GM19043 (cell line): ENCODE measurements around the gene CALD1.

Experiments
- ATAC-seq: cut with Tn5 transposase; IDR thresholded peaks from one replicate; pipeline ENCODE4 v1.9.1; 2021; ENCODE audit warnings: low read depth; ENCODE audit not compliant: unreplicated experiment

Gene CALD1

DNA sequence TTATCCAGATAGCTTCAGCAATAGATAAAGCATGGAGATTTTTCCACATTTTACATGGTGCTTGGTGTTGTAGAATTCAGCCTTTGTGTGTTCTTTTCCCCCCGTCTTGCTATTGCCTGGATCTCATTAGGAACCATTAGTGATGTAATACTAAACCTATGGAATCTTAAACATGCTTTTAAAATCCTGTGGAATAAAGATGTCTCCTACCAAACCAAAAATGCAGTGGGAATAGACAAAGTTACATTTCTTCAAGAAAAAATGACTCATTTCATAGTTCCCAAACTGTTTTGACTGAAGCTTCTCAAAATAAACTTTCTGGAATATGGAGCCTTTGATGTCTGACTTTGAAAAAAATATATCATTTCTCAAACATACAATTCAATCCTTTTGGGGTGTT is 44.0 kb downstream of the CALD1 start:
- ATAC-seq = no peak

DNA sequence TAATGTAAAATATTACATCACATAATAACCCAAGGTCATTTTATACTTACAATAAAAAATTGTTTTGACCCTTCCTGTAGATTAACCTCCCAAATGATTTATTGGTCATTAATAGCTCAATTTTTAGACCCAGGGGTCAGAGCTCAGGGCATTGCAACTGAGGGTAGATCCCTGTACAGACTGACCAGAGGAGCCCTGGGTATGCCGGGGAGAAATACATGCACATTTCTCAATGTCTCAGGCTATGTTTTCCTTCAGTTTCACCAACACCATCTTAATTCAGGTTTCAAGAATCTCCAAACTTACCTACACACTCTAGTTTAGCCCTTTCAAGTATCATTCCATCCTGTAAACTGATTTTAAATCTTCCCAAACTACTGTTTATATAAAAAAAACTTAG is 46.2 kb downstream of the CALD1 start:
- no peak for ATAC-seq

DNA sequence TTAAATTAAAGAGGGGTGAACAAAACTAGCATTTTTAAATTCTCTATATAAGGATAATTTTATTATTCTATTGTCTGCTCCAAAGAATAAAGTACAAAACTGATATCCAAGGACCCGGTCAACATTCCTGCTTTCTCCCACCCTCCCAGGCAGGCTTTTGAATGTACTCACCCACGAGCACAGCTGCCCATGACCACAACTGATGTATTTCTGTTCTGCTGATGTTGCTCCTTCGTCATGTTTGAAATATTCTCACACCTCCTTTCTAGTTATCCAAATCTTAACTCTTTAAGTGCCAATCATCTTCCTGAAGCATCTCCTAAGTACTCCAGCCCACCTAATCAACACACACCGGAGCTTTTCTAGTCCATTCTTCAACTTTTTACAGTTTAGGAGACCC is 46.7 kb downstream of the CALD1 start:
- no peak for ATAC-seq

DNA sequence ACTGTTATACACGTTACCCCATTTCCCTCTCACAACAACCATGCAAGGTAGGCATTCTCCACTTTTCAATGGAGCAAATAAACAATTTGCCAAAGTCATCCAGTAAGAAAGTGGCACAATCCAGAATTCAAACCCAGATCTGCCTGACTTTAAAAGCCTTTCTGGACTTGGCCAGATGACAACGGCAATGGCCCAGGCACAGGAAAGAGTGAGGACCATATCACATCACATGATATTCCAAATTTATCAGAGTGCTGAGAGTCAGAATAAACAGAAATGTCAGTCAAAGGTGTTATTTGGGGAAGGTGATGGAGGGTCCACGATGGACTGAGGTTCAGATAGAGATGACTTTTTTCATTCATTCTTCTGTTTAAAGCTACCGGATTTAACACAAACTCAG is 48.0 kb downstream of the CALD1 start:
- ATAC-seq = no peak

DNA sequence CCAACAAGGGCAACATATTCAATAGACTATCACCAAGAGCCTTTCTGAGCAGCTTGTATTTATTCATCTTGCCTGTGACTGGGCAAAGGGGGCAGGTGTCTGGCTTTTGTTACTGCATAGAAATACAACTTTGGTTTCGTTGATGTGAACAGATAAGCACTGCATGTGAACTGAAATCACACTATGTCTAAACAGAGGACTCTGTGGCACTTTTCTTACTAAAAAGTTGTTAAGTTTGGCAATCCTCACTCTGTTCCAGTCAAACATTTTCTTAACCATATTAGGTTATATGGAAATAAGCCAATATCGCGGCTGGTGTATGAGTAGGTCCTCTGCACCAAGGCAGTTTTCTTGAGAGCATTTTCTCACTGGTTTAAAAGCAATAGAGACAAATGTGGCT is 48.5 kb downstream of the CALD1 start:
- ATAC-seq = no peak

DNA sequence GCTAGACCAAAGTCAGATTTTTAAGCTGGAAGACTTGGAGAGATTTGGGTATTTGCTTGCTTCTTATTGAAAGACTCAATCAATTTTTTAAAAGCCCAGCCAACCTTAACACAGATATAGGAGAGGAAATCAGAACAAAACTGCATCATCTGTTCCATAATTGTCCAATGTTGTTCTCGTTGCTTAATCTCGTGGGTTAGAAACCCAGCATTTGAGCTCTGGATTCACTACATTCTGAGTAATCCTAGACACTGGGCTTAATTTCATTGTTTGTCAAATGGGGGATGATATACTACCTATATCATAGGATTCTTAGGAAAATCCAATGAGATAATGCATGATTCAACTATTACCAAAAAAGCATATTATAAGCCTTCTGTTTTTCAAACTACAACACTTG is 48.9 kb downstream of the CALD1 start:
- no peak for ATAC-seq

DNA sequence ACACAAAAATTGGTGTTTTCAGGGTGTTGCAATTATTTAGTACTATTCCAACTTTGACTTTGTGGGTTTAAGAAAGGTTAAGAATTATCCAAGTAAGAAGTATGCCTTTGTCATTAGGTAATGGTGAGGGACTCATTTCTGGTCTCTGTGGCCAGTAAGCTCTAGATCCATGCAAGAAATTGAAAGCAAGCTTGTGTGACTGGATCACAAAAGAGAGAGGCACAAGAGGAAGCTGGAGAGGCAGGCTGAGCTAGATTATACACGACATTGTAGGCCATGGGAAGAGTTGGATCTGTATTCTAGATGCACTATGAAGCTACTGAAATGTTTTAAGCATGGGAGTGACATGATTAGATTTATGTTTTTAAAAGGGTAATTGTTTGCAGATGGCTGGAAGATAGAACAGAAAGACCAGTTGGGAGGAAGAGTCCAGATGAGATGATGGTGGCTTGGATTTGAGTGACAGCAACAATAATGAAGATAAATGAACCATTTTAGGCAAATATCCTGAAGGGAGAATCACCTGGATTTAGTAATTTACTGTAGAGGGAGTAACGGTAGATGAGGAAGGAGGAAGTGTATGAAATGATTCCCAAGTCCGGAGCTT is 50.0 kb downstream of the CALD1 start:
- ATAC-seq = no peak

DNA sequence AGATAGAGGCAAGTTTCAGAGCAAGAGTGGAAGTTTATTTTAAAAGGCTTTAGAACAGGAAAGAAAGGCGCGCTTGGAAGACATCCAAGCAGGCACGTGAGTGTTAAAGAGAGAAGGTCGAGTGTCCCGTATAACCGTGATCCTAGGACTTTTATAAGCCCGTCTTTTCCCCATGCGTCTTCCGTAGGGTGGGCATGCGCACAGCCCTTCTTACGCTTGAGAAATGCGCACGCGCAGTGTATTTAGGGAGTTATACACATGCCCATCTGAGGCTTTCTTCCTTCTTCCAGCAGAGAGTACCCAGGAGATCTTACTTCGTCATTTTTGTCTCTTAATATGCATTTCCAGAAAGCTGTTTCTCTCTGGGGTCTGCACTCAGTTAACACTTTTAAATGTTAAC is 52.4 kb downstream of the CALD1 start:
- ATAC-seq = no peak

DNA sequence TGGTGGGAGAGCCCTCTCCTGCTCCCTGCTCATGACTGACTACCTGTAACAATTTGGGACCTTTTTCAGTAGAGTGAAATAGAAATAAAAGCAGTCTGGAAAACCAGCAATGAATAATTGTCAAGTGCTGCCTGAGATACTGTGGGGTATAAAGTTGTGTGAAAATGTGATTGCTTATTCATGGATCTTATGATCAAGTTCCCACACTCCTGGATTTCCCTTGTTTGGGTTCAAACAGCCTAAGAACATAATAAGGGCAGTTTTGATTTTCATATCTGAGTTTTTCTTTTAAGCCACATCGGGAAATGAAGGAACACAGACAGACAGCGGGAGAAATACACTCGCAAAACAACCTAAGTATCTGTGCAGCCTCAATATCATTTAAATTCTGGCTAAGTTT is 52.9 kb downstream of the CALD1 start:
- no peak for ATAC-seq

DNA sequence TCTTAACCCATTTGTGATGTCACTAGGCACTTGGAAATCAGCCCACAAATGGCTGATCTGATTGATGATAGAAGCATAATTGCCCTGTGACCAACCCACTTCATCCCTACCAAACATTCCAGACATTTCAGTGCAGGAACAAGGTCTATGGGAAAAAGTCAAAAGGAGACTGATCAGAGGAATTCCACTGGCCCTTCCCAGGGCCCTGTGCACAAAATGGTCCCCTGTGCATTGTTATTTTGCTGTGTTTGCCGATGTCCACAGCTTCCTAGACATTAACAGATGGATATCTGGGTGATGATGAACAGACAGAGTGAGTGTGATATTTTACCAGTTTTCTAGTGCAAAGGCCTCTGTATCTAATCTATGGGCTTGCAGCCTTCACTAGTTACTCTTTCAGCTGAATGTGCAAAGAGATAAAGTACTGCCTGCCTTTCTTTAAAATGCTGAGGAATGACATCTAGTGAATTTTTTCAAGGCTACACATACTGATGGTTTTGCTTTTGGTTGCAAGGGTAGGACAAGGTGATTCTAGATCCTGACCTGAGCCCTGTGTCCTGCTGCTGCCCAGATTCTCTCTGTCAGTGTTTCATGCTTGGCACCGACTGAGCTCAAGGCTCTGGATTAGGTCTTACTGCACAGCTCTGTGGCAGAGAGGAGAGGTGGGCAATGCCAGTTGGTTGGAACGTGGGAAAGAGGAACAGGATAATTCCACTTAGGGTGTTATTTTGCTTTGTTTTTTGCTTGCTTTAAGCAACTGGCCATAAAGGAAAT is 55.4 kb downstream of the CALD1 start:
- no peak for ATAC-seq

DNA sequence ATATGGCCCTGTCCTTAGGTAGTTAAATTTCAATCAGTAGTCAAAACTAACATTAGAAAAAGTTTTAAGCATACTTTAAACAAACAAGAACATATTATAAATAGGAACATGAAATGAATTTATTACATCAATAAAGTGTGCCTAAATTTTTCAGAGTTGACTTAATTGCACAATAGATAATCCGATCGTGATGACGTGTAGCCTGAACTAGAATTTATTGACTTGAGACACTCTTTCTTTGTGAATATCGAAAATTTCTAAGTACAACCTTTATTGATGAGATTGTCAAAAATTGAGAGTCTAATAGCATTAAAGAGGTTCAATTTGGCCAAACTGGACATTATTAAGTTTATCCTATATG is 56.0 kb downstream of the CALD1 start:
- ATAC-seq = no peak

DNA sequence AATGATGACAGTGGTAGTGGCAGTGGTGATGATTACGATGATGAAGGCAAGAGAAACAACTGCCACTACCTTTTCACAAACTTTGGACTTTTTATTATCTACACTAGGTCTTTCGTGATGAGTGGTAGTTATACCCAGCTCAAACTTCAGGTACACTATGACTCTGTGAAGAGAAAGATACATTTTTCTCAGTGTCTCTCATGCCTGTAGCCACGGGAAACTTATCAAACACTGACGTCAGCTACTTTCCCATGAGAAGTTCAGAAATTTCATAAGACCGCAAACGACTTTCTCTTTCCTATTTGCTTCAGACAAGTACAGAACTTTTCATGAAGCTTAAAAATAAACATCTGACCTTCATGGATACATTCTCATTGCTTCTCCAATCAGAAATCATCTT is 57.0 kb downstream of the CALD1 start:
- no peak for ATAC-seq

DNA sequence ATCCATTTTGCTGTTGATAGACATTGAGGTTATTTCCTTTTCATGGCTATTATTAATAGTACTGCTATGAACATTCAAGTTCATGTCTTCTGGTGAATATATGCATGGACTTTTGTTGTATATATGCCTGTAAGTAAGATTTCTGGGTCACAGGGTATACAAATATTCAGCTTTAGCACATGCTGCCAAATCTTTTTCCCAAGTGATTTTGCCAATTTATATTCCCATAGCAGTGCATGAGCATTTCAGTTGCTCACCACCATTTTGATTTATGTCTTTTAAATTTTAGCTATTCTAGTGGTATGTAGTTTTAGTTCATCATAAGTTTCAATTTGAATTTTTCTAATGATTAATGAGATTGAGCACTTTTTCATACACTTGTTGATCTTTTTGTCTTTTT is 59.9 kb downstream of the CALD1 start:
- no peak for ATAC-seq

DNA sequence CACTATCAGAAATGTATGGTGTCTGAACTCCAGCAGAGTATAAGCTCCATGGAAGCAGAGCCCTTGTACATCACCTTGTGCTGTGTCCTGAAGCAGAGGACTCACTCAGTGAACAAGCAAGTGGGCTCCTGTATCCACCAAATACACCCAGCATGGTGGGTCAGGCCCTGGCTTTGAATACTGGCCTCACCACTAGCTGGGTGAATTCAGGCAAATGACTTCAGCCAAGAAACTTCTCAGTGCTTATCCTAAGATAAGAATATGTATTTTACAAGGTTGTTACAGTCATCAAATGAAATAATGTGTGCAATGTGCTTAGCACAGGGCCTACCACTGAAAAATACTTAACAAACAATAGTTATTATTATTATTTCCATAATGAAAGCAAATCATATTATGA is 62.6 kb downstream of the CALD1 start:
- no peak for ATAC-seq

DNA sequence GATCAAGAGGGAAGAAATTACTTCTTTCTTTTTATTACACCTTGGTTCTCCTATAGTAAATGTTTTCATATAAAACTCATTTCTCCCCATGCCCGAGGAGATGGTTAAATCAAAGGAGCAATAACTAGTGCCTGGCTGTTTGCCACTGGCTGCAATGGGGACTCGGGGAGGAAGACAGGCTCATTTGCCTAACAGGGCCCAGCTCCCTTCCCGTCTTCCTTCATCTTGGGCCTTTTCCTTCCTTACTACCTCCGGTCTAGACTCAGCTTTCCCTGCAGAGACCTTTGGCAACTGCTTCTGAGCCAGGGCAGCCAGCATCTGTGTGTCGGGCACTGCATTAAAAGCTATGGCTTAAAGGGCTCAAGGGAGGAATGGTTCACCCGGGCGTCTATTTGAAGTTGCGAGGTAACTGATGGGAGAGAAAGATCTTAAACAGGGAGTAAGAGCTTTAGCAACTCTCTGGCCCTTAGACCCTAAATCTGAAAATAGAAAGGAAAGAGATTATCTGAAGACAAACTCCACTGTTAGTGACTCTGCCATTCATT is 63.5 kb downstream of the CALD1 start:
- no peak for ATAC-seq

DNA sequence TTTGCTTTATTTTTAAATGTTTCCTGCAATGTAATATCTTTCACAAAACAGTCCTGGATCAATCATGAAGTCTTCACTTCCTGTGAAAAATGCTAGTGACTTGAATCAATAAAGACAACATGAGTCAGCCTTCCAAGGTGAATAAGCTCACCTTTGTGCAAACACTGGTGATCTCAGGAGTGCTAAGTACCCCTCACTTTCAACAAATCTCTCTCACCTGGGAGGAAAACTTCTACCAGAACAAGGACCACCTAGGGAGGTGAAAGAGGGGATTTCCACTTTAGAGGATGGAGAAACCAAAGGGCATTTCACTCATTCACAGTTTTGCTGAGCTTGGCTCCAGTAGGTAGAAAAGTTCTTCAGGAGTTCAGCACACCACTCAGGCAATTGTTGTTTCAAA is 64.8 kb downstream of the CALD1 start:
- ATAC-seq = no peak

DNA sequence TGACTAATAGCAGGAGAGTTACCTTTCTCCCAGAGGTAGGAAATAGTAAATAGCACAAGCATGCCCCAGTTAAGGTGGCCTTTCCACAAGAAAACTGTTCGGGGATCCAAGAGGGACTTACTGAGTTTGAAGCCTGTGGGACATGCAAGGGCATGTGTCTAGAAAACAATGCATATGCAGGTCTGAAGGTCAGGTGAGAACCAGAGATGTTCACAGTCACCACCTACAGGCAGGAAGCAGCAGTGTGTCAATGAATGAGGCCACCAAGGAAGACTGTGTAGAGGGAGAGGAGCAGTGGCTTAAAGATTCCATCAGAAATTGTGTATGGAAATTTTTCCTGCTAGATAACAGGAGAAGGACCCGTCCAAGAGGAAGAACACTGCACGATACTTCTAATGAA is 66.0 kb downstream of the CALD1 start:
- ATAC-seq = no peak

DNA sequence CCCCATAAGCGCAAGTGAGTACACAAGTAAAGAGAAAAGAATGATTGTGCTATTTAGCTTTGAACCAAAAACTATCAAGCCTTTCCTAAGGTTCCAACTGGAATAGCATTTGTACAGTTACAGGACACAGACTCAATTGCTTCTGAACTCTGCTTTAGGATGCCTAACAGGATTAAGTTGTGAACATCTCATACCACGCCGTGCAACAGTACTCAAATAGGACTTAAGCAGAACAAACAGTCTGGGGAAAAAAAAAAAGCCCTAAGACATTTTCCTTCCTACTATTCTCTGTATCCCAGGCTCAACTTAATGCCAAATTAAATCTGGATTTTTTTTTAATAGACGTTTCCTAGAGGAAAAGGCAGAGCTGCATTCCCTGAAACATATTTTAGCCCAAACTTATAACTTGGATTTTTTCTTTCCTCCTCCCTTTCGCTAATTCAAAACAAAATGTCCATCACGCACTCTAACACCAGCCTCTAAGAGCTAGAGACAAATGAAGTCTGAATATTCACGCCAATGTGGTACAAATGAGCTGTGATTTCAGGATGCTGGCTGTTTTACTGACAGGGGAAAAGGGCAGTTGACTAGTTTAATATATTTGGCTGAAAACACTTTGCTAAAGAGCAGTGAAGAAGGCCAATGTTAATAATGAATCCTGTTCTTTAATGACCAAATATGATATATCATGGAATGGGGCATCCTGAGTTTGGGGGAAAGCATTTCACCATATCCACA is 68.6 kb downstream of the CALD1 start:
- ATAC-seq = no peak

DNA sequence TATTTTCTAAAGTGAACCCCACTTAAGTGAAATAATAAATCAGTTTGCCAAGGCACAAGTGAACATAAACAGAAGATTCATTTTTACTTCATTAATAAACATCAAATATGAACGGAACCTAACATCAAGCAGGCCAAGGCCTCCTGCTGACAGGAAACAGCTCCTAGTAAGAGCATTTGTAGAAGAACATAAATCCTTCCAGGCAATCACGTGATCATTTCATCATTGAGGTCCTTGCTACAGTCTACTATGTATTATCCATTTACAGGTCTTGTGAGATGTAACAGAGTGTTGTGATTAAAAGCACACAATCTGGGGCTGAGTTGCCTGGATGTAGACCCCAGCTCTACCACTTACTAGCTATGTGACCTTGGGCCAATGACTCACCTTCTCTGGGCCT is 70.6 kb downstream of the CALD1 start:
- no peak for ATAC-seq

DNA sequence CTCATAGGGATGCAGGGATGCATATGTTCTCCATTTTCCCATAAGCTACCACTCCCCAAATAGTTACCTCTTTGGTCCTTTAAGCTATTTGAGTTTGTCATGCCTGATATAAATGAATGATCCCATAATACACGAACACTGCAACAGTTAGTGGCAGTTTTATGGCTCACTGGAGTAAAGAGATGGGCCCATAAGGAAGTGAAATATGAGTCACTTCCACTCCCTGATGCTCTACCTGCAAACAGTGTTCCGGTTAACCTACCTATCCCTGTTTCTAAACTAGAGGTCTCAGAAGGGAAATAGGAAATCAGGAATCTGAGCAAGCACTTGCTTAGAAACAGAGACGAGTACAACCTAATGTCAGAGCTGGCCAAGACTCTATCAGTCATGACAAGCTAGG is 71.7 kb downstream of the CALD1 start:
- ATAC-seq = no peak

DNA sequence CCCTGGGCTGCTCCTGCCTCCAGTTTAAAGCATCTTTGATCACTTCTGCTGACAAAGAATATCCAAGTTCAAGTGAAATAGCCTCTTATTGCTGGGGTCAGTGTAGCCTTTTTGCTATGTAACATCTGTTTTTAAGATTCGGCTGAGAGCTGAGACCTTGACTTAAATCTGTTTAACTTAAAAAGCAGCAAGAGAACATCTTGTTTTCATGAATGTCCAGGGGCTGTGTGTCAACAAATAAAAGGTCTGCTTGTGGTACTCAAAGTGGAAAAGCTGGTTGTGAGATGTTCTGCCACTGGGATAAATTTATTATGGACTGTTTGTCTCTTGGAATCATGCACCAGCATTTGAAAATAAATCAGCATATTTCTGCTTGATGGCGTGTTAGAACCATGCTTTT is 73.2 kb downstream of the CALD1 start:
- no peak for ATAC-seq

DNA sequence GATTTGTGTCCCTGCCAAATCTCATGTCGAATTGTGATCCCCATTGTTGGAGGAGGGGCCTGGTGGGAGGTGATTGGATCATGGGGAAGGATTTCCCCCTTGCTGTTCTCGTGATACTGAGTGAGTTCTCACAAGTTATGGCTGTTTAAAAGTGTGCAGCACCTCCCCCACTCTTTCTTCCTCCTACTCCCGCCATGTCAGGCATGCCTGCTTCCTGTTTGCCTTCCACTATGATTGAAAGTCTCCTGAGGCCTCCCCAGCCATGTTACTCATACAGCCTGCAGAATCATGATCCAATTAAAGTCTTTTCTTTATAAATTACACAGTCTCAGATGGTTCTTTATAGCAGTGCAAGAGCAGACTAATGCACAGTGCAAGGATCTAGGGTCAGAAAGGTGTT is 75.4 kb downstream of the CALD1 start:
- no peak for ATAC-seq
